IMR-90 (cell line): ENCODE data around the gene PPM1H. TPM values are rescaled to one million over a fixed set of nuclear protein-coding genes. Genes with fewer than 3 reads are reported as not detected.

Source experiments
- ATAC-seq: fragments of 200-7000 bp; cut with Tn5 transposase; 2 replicates; pipeline ENCODE4 v1.9.1; 2020; ENCODE audit warnings: low read depth, mild to moderate bottlenecking, moderate library complexity
- BruUV-seq: library from RNA; stranded (reverse); fragments of 400-500 nt; replicated peaks from 2 replicates; lab custom pipeline; 2021; lab: Mats Ljungman, UMichigan
- CTCF ChIA-PET: fragments of 300-600 bp; formaldehyde crosslinking; extraction: SDS; loops from one replicate; lab custom pipeline; 2021; ENCODE audit warnings: antibody characterized with exemption; lab: Yijun Ruan, JAX
- POLR2A ChIA-PET: fragments of 300-600 bp; sonication (Branson Sonifier 250); formaldehyde crosslinking; loops from one replicate; lab custom pipeline; 2022; ENCODE audit warnings: antibody characterized with exemption; ENCODE audit not compliant: unreplicated experiment; lab: Charles Lee
- DNase-seq: peaks from one replicate; pipeline ENCODE4 v3.0.0; 2013
- H2AFZ ChIP-seq: replicated peaks from 2 replicates; pipeline ENCODE3; 2013; ENCODE audit warnings: low read length, mild to moderate bottlenecking; ENCODE audit not compliant: poor library complexity
- H2AK5ac ChIP-seq: 2 replicates; pipeline ENCODE4 v1.6.1; 2013; ENCODE audit warnings: low read depth, low read length, inconsistent platforms
- H2AK9ac ChIP-seq: replicated peaks from 2 replicates; pipeline ENCODE3; 2013; ENCODE audit warnings: mild to moderate bottlenecking, low read depth, low read length, moderate library complexity; ENCODE audit not compliant: poor library complexity
- H2BK120ac ChIP-seq: 2 replicates; pipeline ENCODE4 v1.6.1; 2013; ENCODE audit warnings: low read depth, low read length, inconsistent platforms
- H2BK15ac ChIP-seq: 3 replicates; pipeline ENCODE4 v1.6.1; 2013; ENCODE audit warnings: low read depth, low read length, inconsistent platforms
- H2BK20ac ChIP-seq: 2 replicates; pipeline ENCODE4 v1.6.1; 2013; ENCODE audit warnings: low read depth, mild to moderate bottlenecking, inconsistent platforms, low read length, moderate library complexity
- H2BK5ac ChIP-seq: 2 replicates; pipeline ENCODE4 v1.6.1; 2013; ENCODE audit warnings: mild to moderate bottlenecking, low read depth, low read length, inconsistent platforms; ENCODE audit not compliant: poor library complexity, severe bottlenecking
- H3K14ac ChIP-seq: replicated peaks from 2 replicates; pipeline ENCODE4 v1.6.1; 2013; ENCODE audit warnings: low read depth, low read length, inconsistent platforms
- H3K18ac ChIP-seq: 2 replicates; pipeline ENCODE4 v1.6.1; 2013; ENCODE audit warnings: low read depth, low read length, control low read depth
- H3K23ac ChIP-seq: 2 replicates; pipeline ENCODE4 v1.6.1; 2013; ENCODE audit warnings: low read depth, low read length, inconsistent platforms
- H3K27ac ChIP-seq: 2 replicates; pipeline ENCODE4 v1.5.1; 2013; ENCODE audit warnings: mild to moderate bottlenecking, control low read depth, low read length; ENCODE audit not compliant: insufficient read depth
- H3K27me3 ChIP-seq: 2 replicates; pipeline ENCODE4 v1.6.1; 2013; ENCODE audit warnings: low read length; ENCODE audit not compliant: control insufficient read depth, insufficient read depth
- H3K36me3 ChIP-seq: 2 replicates; pipeline ENCODE4 v1.6.1; 2013; ENCODE audit warnings: low read length, mixed read lengths; ENCODE audit not compliant: control insufficient read depth, insufficient read depth
- H3K4ac ChIP-seq: 2 replicates; pipeline ENCODE4 v1.6.1; 2013; ENCODE audit warnings: low read depth, low read length, inconsistent platforms
- H3K4me1 ChIP-seq: 2 replicates; pipeline ENCODE4 v1.6.1; 2013; ENCODE audit warnings: low read length, mixed read lengths; ENCODE audit not compliant: control insufficient read depth, insufficient read depth
- H3K4me2 ChIP-seq: 2 replicates; pipeline ENCODE4 v1.6.1; 2013; ENCODE audit warnings: low read depth, mild to moderate bottlenecking, control low read depth, low read length, moderate library complexity
- H3K4me3 ChIP-seq: 2 replicates; pipeline ENCODE4 v1.5.1; 2013; ENCODE audit warnings: low read depth, mild to moderate bottlenecking, control low read depth, low read length, moderate library complexity; ENCODE audit not compliant: insufficient read depth
- H3K56ac ChIP-seq: 2 replicates; pipeline ENCODE4 v1.6.1; 2013; ENCODE audit warnings: low read length, inconsistent platforms; ENCODE audit not compliant: insufficient read depth; ENCODE audit errors: extremely low read depth
- H3K79me1 ChIP-seq, 2 experiments: 2 replicates each; pipeline ENCODE4 v1.6.1; 2013; ENCODE audit warnings: low read length in 2 of 2, inconsistent platforms in 1 of 2, low read depth in 1 of 2
- H3K9ac ChIP-seq: 2 replicates; pipeline ENCODE4 v1.6.1; 2013; ENCODE audit warnings: low read depth, low read length, control low read depth
- H3K9me1 ChIP-seq: 2 replicates; pipeline ENCODE4 v1.6.1; 2013; ENCODE audit warnings: low read length, inconsistent platforms; ENCODE audit not compliant: insufficient read depth
- H3K9me3 ChIP-seq: 2 replicates; pipeline ENCODE4 v1.6.1; 2013; ENCODE audit warnings: low read length; ENCODE audit not compliant: control insufficient read depth, insufficient read depth
- H4K20me1 ChIP-seq: 2 replicates; pipeline ENCODE4 v1.6.1; 2013; ENCODE audit warnings: low read length, inconsistent platforms; ENCODE audit not compliant: insufficient read depth
- H4K5ac ChIP-seq: 2 replicates; pipeline ENCODE4 v1.6.1; 2013; ENCODE audit warnings: mild to moderate bottlenecking, low read depth, low read length, control low read depth
- H4K8ac ChIP-seq, 2 experiments: 2 replicates each; pipeline ENCODE4 v1.6.1; 2013; ENCODE audit warnings: low read depth in 2 of 2, low read length in 2 of 2, control low read depth in 1 of 2, inconsistent platforms in 1 of 2
- H4K91ac ChIP-seq: 2 replicates; pipeline ENCODE4 v1.6.1; 2013; ENCODE audit warnings: low read depth, low read length, inconsistent platforms; ENCODE audit not compliant: insufficient read depth
- CEBPB ChIP-seq: IDR thresholded peaks from 2 replicates; pipeline ENCODE4 v1.6.1; 2012; ENCODE audit warnings: low read depth, low read length, improper control_type of control experiment
- CHD1 ChIP-seq: IDR thresholded peaks from 2 replicates; pipeline ENCODE4 v1.6.1; 2012; ENCODE audit warnings: low read depth, low read length, improper control_type of control experiment
- CTCF ChIP-seq: conservative IDR thresholded peaks from 2 replicates; pipeline ENCODE4 v1.5.1; 2012; ENCODE audit warnings: mild to moderate bottlenecking, low read depth, low read length, improper control_type of control experiment
- MAFK ChIP-seq: IDR thresholded peaks from 2 replicates; pipeline ENCODE4 v1.6.1; 2012; ENCODE audit warnings: low read depth, low read length, improper control_type of control experiment
- MXI1 ChIP-seq: IDR thresholded peaks from 2 replicates; pipeline ENCODE4 v1.6.1; 2012; ENCODE audit warnings: low read depth, mild to moderate bottlenecking, low read length, moderate library complexity, borderline replicate concordance
- NFE2L2 ChIP-seq: fragments of 150-350 bp; IDR thresholded peaks from 2 replicates; pipeline ENCODE4 v1.6.1; 2016; ENCODE audit warnings: low read depth, mild to moderate bottlenecking, low read length
- RCOR1 ChIP-seq: IDR thresholded peaks from 2 replicates; pipeline ENCODE4 v1.6.1; 2012; ENCODE audit warnings: mild to moderate bottlenecking, low read length, improper control_type of control experiment; ENCODE audit not compliant: insufficient replicate concordance
- USF2 ChIP-seq: fragments of 150-350 bp; IDR thresholded peaks from 2 replicates; pipeline ENCODE4 v1.6.1; 2017; ENCODE audit warnings: mild to moderate bottlenecking, antibody characterized with exemption, low read length, low read depth
- WGBS, 2 experiments: methylation state at CpG; one replicate each; pipeline versions ENCODE4 v1.1.5 to v1.1.7; 2013; ENCODE audit warnings: missing lambda C conversion rate in 2 of 2; ENCODE audit not compliant: insufficient read length in 1 of 2; ENCODE audit errors: extremely low coverage in 2 of 2; 5-methylcytosine and 5-hydroxymethylcytosine counted together
- dilution Hi-C: fragments of 300-500 bp; cut with HindIII; formaldehyde crosslinking; loops from one replicate; pipeline ENCODE4 v1.14.3; 2018; ENCODE audit warnings: low sequenced_read_pairs; ENCODE audit not compliant: unreplicated experiment
- in situ Hi-C: fragments of 300-500 bp; cut with MboI; formaldehyde crosslinking; loops from 3 replicates; pipeline ENCODE4 v1.14.3; 2019; ENCODE audit warnings: low sequenced_read_pairs, inconsistent platforms, mixed read lengths
- intact Hi-C: fragments of 100-400 bp; cut with micrococcal nuclease; formaldehyde crosslinking; loops from 2 replicates; pipeline ENCODE4 v1.10.0; 2022
- polyA plus RNA-seq, 3 experiments: library from polyadenylated mRNA; depleted of rRNA; stranded (reverse); fragments of >200 nt; gene quantifications; 2 replicates each; pipeline ENCODE4 v1.2.3, GENCODE V29; 2012; ENCODE audit warnings: low replicate concordance in 1 of 3
- total RNA-seq: library from RNA; depleted of rRNA; stranded (reverse); fragments of >200 nt; gene quantifications from 2 replicates; pipeline ENCODE4 v1.2.3, GENCODE V29; 2012

Gene PPM1H
- total and polyA plus RNA-seq, 2 of the 4 experiments (the other 2 are of a cell fraction) = 0.14 to 0.18 TPM

- dilution Hi-C loops (no loop called here), in situ Hi-C loops (no loop called here), intact Hi-C loops (no loop called here)
- TF ChIP-seq CEBPB = no peak
- TF ChIP-seq MAFK = no peak
- no peak for TF ChIP-seq USF2
- no peak for TF ChIP-seq MXI1
- TF ChIP-seq CHD1 = no peak
- TF ChIP-seq CTCF = no peak
- TF ChIP-seq NFE2L2 = no peak
- TF ChIP-seq RCOR1 = no peak
- no CpG with 5 or more reads among the region's 2 CpGs for WGBS, 2 experiments
- ATAC-seq (no peak), DNase-seq (no peak)
- no peak overlapping the region for H3K27ac ChIP-seq
- no peak overlapping the region for H3K23ac ChIP-seq
- BruUV-seq = no TSS peak
- H3K56ac ChIP-seq = no peak overlapping the region
- ChIA-PET POLR2A (no interaction called here), CTCF (no interaction called here)
- H4K91ac ChIP-seq = no peak overlapping the region
- H2BK5ac ChIP-seq = no peak overlapping the region
- H3K9ac ChIP-seq = no peak overlapping the region
- H3K9me1 ChIP-seq = peaks cover 8% of the 10 kb centered on the region
- no peak overlapping the region for H2BK20ac ChIP-seq
- H3K9me3 ChIP-seq = no peaks in the 10 kb centered on the region
- no peak overlapping the region for H3K4me3 ChIP-seq
- H3K4me2 ChIP-seq = no peak overlapping the region
- H2AFZ ChIP-seq = no peak overlapping the region
- no peaks in the 10 kb centered on the region for H4K20me1 ChIP-seq
- no peak overlapping the region for H4K5ac ChIP-seq
- H3K79me1 ChIP-seq = no peaks in the 10 kb centered on the region
- H3K4ac ChIP-seq = no peak overlapping the region
- H3K14ac ChIP-seq = no peak overlapping the region
- H4K8ac ChIP-seq = no peak overlapping the region
- H2AK5ac ChIP-seq = peak overlapping the region; percentile 16; the same call in 1 of the 2 replicates
- H3K27me3 ChIP-seq = no peaks in the 10 kb centered on the region
- no peaks in the 10 kb centered on the region for H3K36me3 ChIP-seq
- no peak overlapping the region for H2BK15ac ChIP-seq
- H2BK120ac ChIP-seq = no peak overlapping the region
- H3K18ac ChIP-seq = no peak overlapping the region
- H3K4me1 ChIP-seq = peaks cover 10% of the 10 kb centered on the region
- no peak overlapping the region for H2AK9ac ChIP-seq
These were observed 227.0 kb downstream of the PPM1H start for GRCh38 chr12:62707939-62708338.
